SK-N-SH treated with all-trans-retinoic acid at 6 μM for 48 hours (cell line): ENCODE results near the gene NAP1L4.

Experiments used
- ARNTL ChIP-seq: fragments of 450-650 bp; formaldehyde crosslinking; IDR thresholded peaks from 2 replicates; pipeline ENCODE4 v1.5.0; 2020; ENCODE audit warnings: low read depth, mild to moderate bottlenecking, moderate library complexity, borderline replicate concordance
- BACH2 ChIP-seq: fragments of 250-450 bp; sonication (Bioruptor Pico); IDR thresholded peaks from 2 replicates; pipeline ENCODE4 v1.9.0; 2021; ENCODE audit warnings: mild to moderate bottlenecking, borderline replicate concordance
- ESRRG ChIP-seq: fragments of 250-450 bp; sonication (Bioruptor Pico); IDR thresholded peaks from 2 replicates; pipeline ENCODE4 v1.6.1; 2021; ENCODE audit warnings: mild to moderate bottlenecking
- GLIS3 ChIP-seq: fragments of 250-450 bp; sonication (Bioruptor Pico); IDR thresholded peaks from 2 replicates; pipeline ENCODE4 v1.5.0; 2020; ENCODE audit warnings: mild to moderate bottlenecking, moderate library complexity
- OSR1 ChIP-seq: fragments of 250-450 bp; sonication (Bioruptor Pico); IDR thresholded peaks from 2 replicates; pipeline ENCODE4 v1.8.0; 2022; ENCODE audit warnings: moderate library complexity, mild to moderate bottlenecking, inconsistent platforms
- RARB ChIP-seq: fragments of 250-450 bp; sonication (Bioruptor Pico); IDR thresholded peaks from 2 replicates; pipeline ENCODE4 v1.8.0; 2021; ENCODE audit warnings: mild to moderate bottlenecking, moderate library complexity
- SNAI2 ChIP-seq: fragments of 250-450 bp; sonication (Bioruptor Pico); IDR thresholded peaks from 2 replicates; pipeline ENCODE4 v1.5.0; 2020; ENCODE audit warnings: mild to moderate bottlenecking, moderate library complexity
- TCF4 ChIP-seq: fragments of 250-450 bp; sonication (Bioruptor Pico); IDR thresholded peaks from 2 replicates; pipeline ENCODE4 v1.8.0; 2021; ENCODE audit warnings: mild to moderate bottlenecking, moderate library complexity, borderline replicate concordance
- ZFP30 ChIP-seq: fragments of 450-650 bp; formaldehyde crosslinking; IDR thresholded peaks from 2 replicates; pipeline ENCODE4 v1.5.0; 2022; ENCODE audit warnings: mild to moderate bottlenecking, moderate library complexity
- TF ChIP-seq, protein P1 (sequence below): fragments of 250-450 bp; sonication (Bioruptor Pico); IDR thresholded peaks from 2 replicates; pipeline ENCODE4 v1.8.0; 2020; ENCODE audit warnings: mild to moderate bottlenecking, moderate library complexity, borderline replicate concordance
- TF ChIP-seq, protein P2 (sequence below): fragments of 250-450 bp; sonication (Bioruptor Pico); IDR thresholded peaks from 2 replicates; pipeline ENCODE4 v1.5.1; 2021; ENCODE audit warnings: mild to moderate bottlenecking, moderate library complexity

DNA sequence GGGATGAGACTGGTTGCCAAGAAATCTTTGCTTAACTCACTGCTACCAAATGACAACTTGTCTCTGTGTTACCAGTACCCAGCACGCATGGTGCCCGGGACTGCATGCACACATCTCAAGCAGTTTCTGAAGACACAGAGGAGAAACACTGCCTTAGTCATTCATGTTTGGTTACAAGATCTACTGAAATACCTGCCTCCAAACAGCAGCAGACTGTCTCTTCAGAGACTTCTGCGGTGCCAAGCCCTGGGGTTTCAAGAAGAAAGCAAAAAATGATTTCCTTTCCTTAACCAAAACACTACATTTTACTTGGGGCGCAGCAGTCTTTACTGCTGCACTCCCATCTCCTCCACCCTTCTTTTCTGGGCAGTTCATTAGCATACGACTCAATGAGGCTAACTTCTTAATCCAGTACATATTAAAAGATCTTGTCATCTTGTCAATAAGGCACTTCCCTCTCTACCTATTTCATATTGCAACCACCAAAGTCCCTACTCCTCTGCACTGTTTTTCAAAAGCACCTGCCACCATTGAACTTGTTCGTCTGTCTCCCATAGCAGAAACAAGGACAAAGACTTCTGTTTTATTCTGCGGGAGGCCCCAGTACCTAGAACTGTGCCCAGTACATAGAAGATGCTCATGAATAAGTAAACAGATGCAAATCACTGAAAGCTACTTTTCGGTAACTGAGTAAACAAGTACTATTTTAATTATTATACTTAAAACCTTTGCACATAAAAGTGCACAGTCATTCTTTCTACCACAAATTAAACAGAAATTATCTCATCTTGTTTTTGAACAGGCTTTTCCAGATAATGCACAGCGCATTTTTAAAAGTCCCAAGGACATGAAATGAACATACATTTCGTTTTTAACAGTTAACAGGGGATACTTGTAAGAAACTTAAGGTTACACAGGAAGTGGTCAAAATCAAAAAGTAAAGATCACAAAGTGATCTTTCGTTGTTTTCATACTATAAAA is 4.0 kb downstream of the NAP1L4 start:
- TF ChIP-seq BACH2: no peak
- TF ChIP-seq, protein P1, sequence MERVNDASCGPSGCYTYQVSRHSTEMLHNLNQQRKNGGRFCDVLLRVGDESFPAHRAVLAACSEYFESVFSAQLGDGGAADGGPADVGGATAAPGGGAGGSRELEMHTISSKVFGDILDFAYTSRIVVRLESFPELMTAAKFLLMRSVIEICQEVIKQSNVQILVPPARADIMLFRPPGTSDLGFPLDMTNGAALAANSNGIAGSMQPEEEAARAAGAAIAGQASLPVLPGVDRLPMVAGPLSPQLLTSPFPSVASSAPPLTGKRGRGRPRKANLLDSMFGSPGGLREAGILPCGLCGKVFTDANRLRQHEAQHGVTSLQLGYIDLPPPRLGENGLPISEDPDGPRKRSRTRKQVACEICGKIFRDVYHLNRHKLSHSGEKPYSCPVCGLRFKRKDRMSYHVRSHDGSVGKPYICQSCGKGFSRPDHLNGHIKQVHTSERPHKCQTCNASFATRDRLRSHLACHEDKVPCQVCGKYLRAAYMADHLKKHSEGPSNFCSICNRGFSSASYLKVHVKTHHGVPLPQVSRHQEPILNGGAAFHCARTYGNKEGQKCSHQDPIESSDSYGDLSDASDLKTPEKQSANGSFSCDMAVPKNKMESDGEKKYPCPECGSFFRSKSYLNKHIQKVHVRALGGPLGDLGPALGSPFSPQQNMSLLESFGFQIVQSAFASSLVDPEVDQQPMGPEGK (CRISPR knock-in tag): no peak
- TF ChIP-seq SNAI2 (CRISPR knock-in tag): no peak
- no peak for TF ChIP-seq RARB (CRISPR knock-in tag)
- TF ChIP-seq, protein P2, sequence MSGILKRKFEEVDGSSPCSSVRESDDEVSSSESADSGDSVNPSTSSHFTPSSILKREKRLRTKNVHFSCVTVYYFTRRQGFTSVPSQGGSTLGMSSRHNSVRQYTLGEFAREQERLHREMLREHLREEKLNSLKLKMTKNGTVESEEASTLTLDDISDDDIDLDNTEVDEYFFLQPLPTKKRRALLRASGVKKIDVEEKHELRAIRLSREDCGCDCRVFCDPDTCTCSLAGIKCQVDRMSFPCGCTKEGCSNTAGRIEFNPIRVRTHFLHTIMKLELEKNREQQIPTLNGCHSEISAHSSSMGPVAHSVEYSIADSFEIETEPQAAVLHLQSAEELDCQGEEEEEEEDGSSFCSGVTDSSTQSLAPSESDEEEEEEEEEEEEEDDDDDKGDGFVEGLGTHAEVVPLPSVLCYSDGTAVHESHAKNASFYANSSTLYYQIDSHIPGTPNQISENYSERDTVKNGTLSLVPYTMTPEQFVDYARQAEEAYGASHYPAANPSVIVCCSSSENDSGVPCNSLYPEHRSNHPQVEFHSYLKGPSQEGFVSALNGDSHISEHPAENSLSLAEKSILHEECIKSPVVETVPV (CRISPR knock-in tag): no peak
- TF ChIP-seq OSR1 (CRISPR knock-in tag): no peak
- TF ChIP-seq ESRRG (CRISPR knock-in tag): no peak
- TF ChIP-seq TCF4 (CRISPR knock-in tag): no peak
- no peak for TF ChIP-seq ZFP30 (CRISPR knock-in tag)
- TF ChIP-seq ARNTL (CRISPR knock-in tag): no peak
- no peak for TF ChIP-seq GLIS3 (CRISPR knock-in tag)
